Kidney (tissue), 14 donors: ENCODE measurements around the gene LRP1. TPM values are rescaled to one million over a fixed set of nuclear protein-coding genes. Genes with fewer than 3 reads are reported as not detected.

Source experiments
- DNase-seq, 5 donors: peaks; one replicate each; pipeline ENCODE4 v3.0.0-alpha.2; 2013 to 2020
- FAIRE-seq: peaks from 2 replicates; lab custom pipeline; 2012; peaks lifted over from hg19 to GRCh38; lab: Jason Lieb, UNC
- H3K27ac ChIP-seq, 2 donors: one replicate each; pipeline ENCODE4 v1.7.0; 2013; ENCODE audit warnings: low read depth in 2 of 2, low read length in 2 of 2, inconsistent platforms in 1 of 2
- H3K27me3 ChIP-seq: one replicate; pipeline ENCODE4 v1.7.1; 2013; ENCODE audit warnings: low read length, inconsistent platforms; ENCODE audit not compliant: control insufficient read depth, insufficient read depth
- H3K36me3 ChIP-seq, 3 donors: one replicate each; pipeline versions ENCODE4 v1.7.0 to v1.7.1; 2013; ENCODE audit warnings: low read length in 3 of 3, control low read depth in 1 of 3, inconsistent platforms in 1 of 3; ENCODE audit not compliant: insufficient read depth in 3 of 3, control insufficient read depth in 2 of 3
- H3K4me1 ChIP-seq, 3 donors: one replicate each; pipeline versions ENCODE4 v1.7.0 to v1.7.1; 2013; ENCODE audit warnings: low read length in 3 of 3, inconsistent platforms in 1 of 3, low read depth in 1 of 3; ENCODE audit not compliant: control insufficient read depth in 2 of 3, insufficient read depth in 2 of 3
- H3K4me3 ChIP-seq, 3 donors: one replicate each; pipeline versions ENCODE4 v1.7.0 to v1.8.1; 2013; ENCODE audit warnings: low read length in 3 of 3, control low read depth in 1 of 3, inconsistent platforms in 1 of 3
- H3K9ac ChIP-seq, 3 donors: one replicate each; pipeline versions ENCODE4 v1.7.0 to v1.7.1; 2013; ENCODE audit warnings: low read length in 3 of 3, control low read depth in 1 of 3, inconsistent platforms in 1 of 3
- H3K9me3 ChIP-seq, 3 donors: one replicate each; pipeline versions ENCODE4 v1.7.0 to v1.7.1; 2013; ENCODE audit warnings: low read length in 3 of 3, control low read depth in 1 of 3, inconsistent platforms in 1 of 3; ENCODE audit not compliant: control insufficient read depth in 2 of 3, insufficient read depth in 1 of 3
- intact Hi-C: fragments of 100-400 bp; cut with DNase I; formaldehyde crosslinking; loops from one replicate; pipeline ENCODE4 v1.11.1; 2022
- polyA plus RNA-seq: library from polyadenylated mRNA; stranded (reverse); fragments of 350-450 nt; fragmentation: Illumina TruSeq; extraction: RNeasy Lipid Tissue Mini Kit (QIAGEN cat#74804); gene quantifications from one replicate; pipeline ENCODE4 v1.2.3, GENCODE V29; 2014; ENCODE audit warnings: low read depth, low replicate concordance; ENCODE audit not compliant: insufficient read depth
- total RNA-seq: library from RNA; stranded (reverse); fragmentation: NEBNext Ultra II Directional; extraction: Animal tissue kit (Norgen Biotek cat#: 25700); gene quantifications from one replicate; pipeline ENCODE4 v1.2.1, GENCODE V29; 2021
- TF ChIP-seq, protein P1 (sequence below): IDR thresholded peaks from 3 replicates; pipeline ENCODE4 v1.5.1; 2012; ENCODE audit warnings: mild to moderate bottlenecking, moderate library complexity, borderline replicate concordance; ENCODE audit not compliant: insufficient read depth; ENCODE audit errors: extremely low read depth
- donor health status: control.
- donor health status: control.
- donor health status: control.
- donor health status: control.
- donor health status: control.
- donor health status: DM: yes; HTN: yes; CAD: no.
- donor health status: Normal renal cell carcinoma (clear cell type).

The LRP1 gene
- total and polyA plus RNA-seq, 2 donors from 2014 or later, result 18.7 to 121 TPM

DNA sequence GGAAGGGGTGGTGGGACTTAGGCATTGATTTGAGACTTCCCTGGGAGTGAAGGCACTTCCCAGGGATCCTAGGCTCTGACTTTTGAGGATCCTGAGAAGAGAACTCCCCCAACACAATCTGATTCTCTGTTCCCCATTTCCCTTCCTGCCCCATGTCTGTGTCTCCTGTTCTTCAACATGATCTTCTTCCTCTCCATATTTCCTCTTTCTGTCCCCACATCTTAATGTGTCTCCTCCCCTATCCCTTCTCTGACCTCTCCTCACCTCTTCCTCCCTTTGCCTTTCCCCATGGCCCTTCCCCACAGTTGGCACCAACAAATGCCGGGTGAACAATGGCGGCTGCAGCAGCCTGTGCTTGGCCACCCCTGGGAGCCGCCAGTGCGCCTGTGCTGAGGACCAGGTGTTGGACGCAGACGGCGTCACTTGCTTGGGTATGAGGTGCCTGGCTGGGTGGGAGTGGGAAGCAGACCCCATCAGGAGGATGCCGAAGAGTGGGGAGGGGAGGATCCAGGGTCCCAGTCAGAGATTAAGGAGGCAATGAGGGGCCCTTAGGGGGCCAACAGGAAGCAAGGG, 34.4 kb downstream of the LRP1 start:
- DNase-seq (no peak), FAIRE-seq (no peak)
- Histone ChIP-seq H3K9ac (no peak overlapping the region), H3K4me1 (peaks cover 0 to 4% (median 0%) of the 10 kb centered on the region in 3 donors), H3K27ac (no peak overlapping the region), H3K27me3 (no peaks in the 10 kb centered on the region), H3K4me3 (no peak overlapping the region), H3K36me3 (peaks cover 9 to 25% (median 23%) of the 10 kb centered on the region in 3 donors), H3K9me3 (no peaks in the 10 kb centered on the region)
- intact Hi-C loops, result no loop called here
- TF ChIP-seq, protein P1, sequence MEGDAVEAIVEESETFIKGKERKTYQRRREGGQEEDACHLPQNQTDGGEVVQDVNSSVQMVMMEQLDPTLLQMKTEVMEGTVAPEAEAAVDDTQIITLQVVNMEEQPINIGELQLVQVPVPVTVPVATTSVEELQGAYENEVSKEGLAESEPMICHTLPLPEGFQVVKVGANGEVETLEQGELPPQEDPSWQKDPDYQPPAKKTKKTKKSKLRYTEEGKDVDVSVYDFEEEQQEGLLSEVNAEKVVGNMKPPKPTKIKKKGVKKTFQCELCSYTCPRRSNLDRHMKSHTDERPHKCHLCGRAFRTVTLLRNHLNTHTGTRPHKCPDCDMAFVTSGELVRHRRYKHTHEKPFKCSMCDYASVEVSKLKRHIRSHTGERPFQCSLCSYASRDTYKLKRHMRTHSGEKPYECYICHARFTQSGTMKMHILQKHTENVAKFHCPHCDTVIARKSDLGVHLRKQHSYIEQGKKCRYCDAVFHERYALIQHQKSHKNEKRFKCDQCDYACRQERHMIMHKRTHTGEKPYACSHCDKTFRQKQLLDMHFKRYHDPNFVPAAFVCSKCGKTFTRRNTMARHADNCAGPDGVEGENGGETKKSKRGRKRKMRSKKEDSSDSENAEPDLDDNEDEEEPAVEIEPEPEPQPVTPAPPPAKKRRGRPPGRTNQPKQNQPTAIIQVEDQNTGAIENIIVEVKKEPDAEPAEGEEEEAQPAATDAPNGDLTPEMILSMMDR, result no peak

DNA sequence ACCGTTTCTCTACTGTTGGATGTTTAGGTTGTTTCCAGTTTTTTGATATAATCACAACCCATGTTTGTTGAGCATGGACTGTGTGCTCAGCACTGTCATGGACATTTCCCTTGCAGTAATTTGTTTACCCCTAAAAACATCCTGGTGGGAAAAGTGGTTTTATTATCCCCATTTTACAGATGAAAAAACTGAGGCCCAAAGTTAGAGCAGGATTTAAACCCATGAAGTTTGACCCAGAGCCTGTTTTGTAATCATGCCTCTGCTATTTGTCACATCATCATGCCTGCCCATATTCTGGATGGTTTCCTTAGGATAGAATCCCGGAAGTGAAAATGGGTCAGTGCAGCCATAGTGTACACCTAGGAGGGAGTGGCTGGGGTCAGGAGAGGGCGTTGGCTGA, 36.2 kb downstream of the LRP1 start:
- FAIRE-seq (no peak), DNase-seq (no peak)
- H3K4me1 ChIP-seq, result no peaks in the 10 kb centered on the region
- intact Hi-C loops, result no loop called here
- no peak overlapping the region for H3K27ac ChIP-seq
- H3K9me3 ChIP-seq, result no peaks in the 10 kb centered on the region
- TF ChIP-seq, protein P1, result no peak
- H3K36me3 ChIP-seq, result peaks cover 9 to 23% (median 21%) of the 10 kb centered on the region in 3 donors
- no peak overlapping the region for H3K4me3 ChIP-seq
- H3K9ac ChIP-seq, result no peak overlapping the region
- H3K27me3 ChIP-seq, result no peaks in the 10 kb centered on the region

DNA sequence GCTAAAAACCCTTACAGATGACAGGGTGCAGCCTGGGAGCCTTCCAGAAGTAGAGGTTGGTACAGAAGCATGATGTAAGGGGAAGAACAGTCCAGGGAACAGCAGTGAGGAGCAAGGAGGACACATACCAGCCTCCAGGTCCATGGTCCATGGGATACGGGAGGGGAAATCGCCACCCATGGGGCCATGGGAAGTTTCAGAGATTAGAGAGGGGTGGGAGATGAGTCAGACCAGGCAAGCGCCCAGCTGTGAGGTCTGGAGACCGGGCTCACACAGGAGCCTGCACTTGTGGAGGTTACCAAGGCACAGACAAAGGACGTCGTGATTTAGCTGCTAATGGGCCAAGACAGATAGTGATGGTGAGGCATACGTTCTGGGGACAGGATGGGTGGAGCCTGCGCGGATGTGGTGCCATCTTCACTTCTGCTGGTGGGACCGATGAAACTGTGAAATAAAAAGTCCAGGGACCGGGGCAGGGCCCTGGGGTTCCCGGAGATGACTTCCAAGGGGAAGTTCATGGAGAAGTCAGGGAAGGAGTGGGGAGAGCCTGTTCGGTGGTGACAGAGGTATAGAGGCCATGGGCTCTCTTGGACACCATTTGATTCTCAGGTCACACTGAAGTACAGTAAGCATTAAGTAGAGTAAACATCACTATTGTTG, 36.8 kb downstream of the LRP1 start:
- no peaks in the 10 kb centered on the region for H3K27me3 ChIP-seq
- H3K4me1 ChIP-seq, result no peaks in the 10 kb centered on the region
- no peak overlapping the region for H3K9ac ChIP-seq
- TF ChIP-seq, protein P1, result no peak
- intact Hi-C loops, result no loop called here
- peaks cover 9 to 21% (median 21%) of the 10 kb centered on the region in 3 donors for H3K36me3 ChIP-seq
- no peak overlapping the region for H3K4me3 ChIP-seq
- no peaks in the 10 kb centered on the region for H3K9me3 ChIP-seq
- no peak overlapping the region for H3K27ac ChIP-seq
- DNase-seq (no peak), FAIRE-seq (no peak)
